KOPT-K1 (cell line): Measurements from ENCODE around the gene CASP14.
"Not testable (repeated sequence)": the region's sequence is repeated elsewhere in the genome, so short reads cannot be mapped to it uniquely, and the experiment has no call there.

Experiments
- H3K27ac ChIP-seq: fragments of 200-600 bp; sonication (generic); 2 replicates; pipeline ENCODE4 v1.5.1; 2016; ENCODE audit warnings: antibody characterized with exemption, mild to moderate bottlenecking, low read depth, low read length; ENCODE audit not compliant: poor library complexity, severe bottlenecking
- H3K36me3 ChIP-seq: fragments of 200-600 bp; sonication (generic); 2 replicates; pipeline ENCODE4 v1.5.1; 2017; ENCODE audit warnings: antibody characterized with exemption, mild to moderate bottlenecking, low read length, moderate library complexity; ENCODE audit not compliant: insufficient read depth
- H3K9me3 ChIP-seq: fragments of 200-600 bp; sonication (generic); 2 replicates; pipeline ENCODE4 v1.5.1; 2017; ENCODE audit warnings: antibody characterized with exemption, low read length, mild to moderate bottlenecking; ENCODE audit not compliant: insufficient read depth, poor library complexity, severe bottlenecking

The CASP14 gene

DNA sequence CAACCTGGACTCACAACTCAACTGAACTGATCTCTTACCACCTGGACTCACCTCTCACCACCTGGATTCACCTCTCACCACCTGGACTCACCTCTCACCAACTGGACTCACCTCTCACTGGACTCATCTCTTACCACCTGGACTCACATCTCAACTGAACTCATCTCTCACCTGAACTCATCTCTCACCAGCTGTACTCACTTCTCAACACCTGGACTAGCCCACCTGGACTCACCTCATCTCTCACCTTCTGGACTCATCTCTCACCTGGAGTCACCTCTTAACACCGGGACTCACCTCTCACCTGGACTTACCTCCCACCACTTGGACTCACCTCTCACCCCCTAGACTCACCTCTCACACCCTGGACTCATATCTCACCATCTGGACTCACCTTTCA lies 7.3 kb upstream of the CASP14 start:
- Histone ChIP-seq H3K27ac (no peak overlapping the region), H3K36me3 (no peaks in the 10 kb centered on the region), H3K9me3 (no peaks in the 10 kb centered on the region)

GRCh38 chr19:15042826-15043225 lies 6.5 kb upstream of the CASP14 start:
- no peak overlapping the region for H3K27ac ChIP-seq
- H3K36me3 ChIP-seq, result no peaks in the 10 kb centered on the region
- H3K9me3 ChIP-seq, result no peaks in the 10 kb centered on the region

- Histone ChIP-seq H3K36me3 (no peaks in the 10 kb centered on the region), H3K9me3 (no peaks in the 10 kb centered on the region), H3K27ac (no peak overlapping the region)
Measured at GRCh38 chr19:15045506-15045905, 3.8 kb upstream of the CASP14 start.

GRCh38 chr19:15047680-15048079 lies 1.6 kb upstream of the CASP14 start:
- H3K27ac ChIP-seq, result no peak overlapping the region
- no peaks in the 10 kb centered on the region for H3K36me3 ChIP-seq
- H3K9me3 ChIP-seq, result no peaks in the 10 kb centered on the region

- Histone ChIP-seq H3K27ac (no peak overlapping the region), H3K36me3 (no peaks in the 10 kb centered on the region), H3K9me3 (no peaks in the 10 kb centered on the region)
Measured at GRCh38 chr19:15048128-15048527, 1.2 kb upstream of the CASP14 start.

DNA sequence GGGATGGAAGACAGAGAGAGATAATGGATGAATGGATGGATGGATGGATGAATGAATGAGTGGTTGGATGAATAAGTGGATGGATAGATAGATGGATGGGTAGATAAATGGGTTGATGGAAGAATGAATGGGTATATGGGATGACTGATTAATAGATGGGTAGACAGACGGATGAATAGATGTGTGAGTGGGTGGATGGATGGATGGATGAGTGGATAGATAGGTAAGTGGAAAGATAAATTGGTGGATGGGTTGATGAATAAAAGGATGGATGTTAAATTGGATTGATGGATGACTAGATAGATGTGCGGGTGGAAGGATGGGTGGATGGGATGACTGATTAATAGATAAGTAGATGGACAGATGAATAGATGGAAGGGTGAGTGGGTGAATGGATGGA lies 1.4 kb downstream of the CASP14 start:
- Histone ChIP-seq H3K27ac (no peak overlapping the region), H3K9me3 (no peaks in the 10 kb centered on the region), H3K36me3 (no peaks in the 10 kb centered on the region)

GRCh38 chr19:15062036-15062435 lies 12.8 kb downstream of the CASP14 start:
- H3K27ac ChIP-seq, result no peak overlapping the region
- no peaks in the 10 kb centered on the region for H3K36me3 ChIP-seq
- H3K9me3 ChIP-seq, result peaks cover 9% of the 10 kb centered on the region

- not testable (repeated sequence) for H3K9me3 ChIP-seq, H3K27ac ChIP-seq, H3K36me3 ChIP-seq
Measured at GRCh38 chr19:15070386-15070785, 21.1 kb downstream of the CASP14 start.

DNA sequence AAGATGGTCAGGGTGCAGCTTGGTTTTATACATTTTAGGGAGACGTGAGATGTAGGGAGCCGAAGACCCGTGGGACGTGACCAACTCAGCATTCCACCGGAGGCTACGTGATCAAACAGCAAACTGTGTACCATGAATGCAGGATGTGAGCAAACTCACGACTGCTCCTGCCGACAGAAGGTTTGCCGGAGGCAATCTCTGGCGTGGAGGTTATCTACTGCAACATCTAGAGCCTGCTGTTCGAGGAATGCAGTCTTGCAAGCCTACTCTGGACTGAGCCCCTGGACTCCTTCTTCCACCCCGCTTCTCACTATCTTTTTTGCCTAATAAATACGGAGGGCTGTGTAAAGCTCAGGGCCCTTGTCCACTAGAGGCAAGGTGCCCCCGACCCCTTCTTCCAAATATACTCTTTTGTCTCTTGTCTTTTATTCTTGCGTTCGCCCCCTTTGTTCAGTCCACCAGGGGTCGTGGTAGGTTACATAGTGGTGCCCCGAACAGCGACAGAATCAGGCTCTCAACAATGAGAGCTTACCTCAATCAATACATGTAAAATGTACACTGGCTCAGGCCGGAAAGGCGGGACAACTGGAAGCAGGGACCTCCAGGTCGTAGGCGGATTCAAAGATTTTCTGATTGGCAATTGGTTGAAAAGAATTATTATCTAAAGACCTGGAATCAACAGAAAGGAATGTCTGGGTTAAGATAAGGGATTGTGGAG lies 23.8 kb downstream of the CASP14 start:
- H3K27ac ChIP-seq, result no peak overlapping the region
- no peaks in the 10 kb centered on the region for H3K36me3 ChIP-seq
- no peaks in the 10 kb centered on the region for H3K9me3 ChIP-seq

- Histone ChIP-seq H3K27ac (no peak overlapping the region), H3K9me3 (no peaks in the 10 kb centered on the region), H3K36me3 (no peaks in the 10 kb centered on the region)
Measured at GRCh38 chr19:15074371-15074770, 25.1 kb downstream of the CASP14 start.

GRCh38 chr19:15075806-15076205 lies 26.5 kb downstream of the CASP14 start:
- H3K27ac ChIP-seq, result no peak overlapping the region

GRCh38 chr19:15080002-15080401 lies 30.7 kb downstream of the CASP14 start:
- not testable (repeated sequence) for H3K36me3 ChIP-seq, H3K9me3 ChIP-seq, H3K27ac ChIP-seq

More at GRCh38 chr19:15075806-15076205, 26.5 kb downstream of the CASP14 start:
- no peaks in the 10 kb centered on the region for H3K36me3 ChIP-seq
- H3K9me3 ChIP-seq, result no peaks in the 10 kb centered on the region

DNA sequence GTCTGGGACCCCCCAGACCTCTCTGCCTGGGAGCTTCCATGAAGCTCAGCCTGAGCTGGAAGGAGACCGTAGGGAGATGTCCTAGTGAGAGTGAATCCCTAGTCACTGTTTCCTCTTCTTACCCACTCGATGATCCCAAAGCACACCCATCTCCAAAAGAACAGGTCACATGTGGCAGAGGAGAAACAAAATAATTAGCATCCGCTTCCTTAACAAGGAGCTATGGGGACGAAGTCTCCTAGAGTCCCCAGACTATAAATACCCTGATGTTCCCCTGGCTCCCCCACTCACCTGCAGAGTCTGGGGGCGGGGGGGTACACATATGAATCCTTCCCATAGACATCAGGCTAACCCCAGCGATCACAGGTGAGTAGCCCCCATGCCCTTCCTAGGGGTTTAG lies 32.6 kb downstream of the CASP14 start, which contains the start of gene OR1I1:
Gene OR1I1 (plus strand): TSS at position 301 of the 400 bp plus-strand sequence. CDS start 4,855 bp downstream, outside the sequence.
- H3K36me3 ChIP-seq, result no peaks in the 10 kb centered on the region

DNA sequence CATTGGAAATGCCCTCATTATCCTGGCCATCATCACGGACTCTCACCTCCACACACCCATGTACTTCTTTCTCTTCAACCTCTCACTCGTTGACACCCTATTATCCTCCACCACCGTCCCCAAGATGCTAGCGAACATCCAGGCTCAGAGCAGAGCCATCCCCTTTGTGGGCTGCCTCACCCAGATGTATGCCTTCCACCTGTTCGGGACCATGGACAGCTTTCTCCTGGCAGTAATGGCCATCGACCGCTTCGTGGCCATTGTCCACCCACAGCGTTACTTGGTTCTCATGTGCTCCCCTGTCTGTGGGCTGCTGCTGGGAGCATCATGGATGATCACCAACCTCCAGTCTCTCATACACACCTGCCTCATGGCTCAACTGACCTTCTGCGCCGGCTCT lies 37.9 kb downstream of the CASP14 start:
- no peaks in the 10 kb centered on the region for H3K9me3 ChIP-seq

More for the DNA sequence above, 32.6 kb downstream of the CASP14 start, which contains the start of gene OR1I1:
- Histone ChIP-seq H3K9me3 (no peaks in the 10 kb centered on the region), H3K27ac (no peak within 1 kb of the TSS)

DNA sequence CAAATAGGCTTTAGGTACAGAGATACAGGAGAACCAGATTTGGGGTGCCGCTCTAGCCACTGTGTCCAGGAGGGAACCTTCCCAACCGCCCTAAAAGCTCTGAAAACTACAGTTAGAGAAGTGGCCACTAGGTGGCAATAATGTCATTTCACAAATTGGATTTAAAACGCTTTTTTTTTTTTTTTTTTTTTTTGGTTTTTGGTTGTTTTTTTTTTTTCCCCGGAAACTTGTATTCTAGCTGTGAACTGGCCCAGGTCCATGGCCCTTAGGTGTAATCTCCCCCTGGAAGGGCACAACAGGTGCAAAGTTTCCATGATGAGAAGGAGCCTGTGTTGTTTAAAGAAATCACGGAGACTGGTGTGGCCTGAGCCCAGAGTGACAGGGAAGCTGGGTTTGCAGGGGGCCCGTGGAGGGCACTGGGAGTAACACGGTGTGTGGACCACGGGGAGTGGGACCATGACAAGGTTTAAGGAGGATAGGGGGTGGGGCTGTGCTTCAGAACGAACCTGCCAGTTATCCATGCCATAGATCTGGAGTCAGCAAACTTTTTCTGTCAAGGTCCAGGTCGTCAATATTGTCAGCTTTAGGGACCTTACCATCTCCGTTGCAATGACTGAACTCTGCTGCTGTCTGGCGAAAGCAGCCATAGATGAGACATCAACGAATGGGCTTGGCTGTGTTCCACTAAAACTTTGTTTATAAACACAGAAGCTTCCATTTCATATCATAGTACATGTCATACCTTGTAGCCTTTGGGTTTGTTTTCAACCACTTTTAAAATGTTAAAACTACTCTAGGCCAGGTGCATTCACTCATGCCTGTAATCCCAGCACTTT lies 42.9 kb downstream of the CASP14 start:
- Histone ChIP-seq H3K9me3 (no peaks in the 10 kb centered on the region), H3K27ac (no peak overlapping the region), H3K36me3 (no peaks in the 10 kb centered on the region)

More for the DNA sequence above, 37.9 kb downstream of the CASP14 start:
- Histone ChIP-seq H3K27ac (no peak overlapping the region), H3K36me3 (no peaks in the 10 kb centered on the region)
